ENCODE results near the gene OPCML. TPM values are rescaled to one million over a fixed set of nuclear protein-coding genes. Genes with fewer than 3 reads are reported as not detected.

The OPCML gene
- total RNA-seq, 1 experiment from 2014 or later = not detected

GRCh38 chr11:133118563-133119268 lies 413.6 kb downstream of the OPCML start:
- intact Hi-C loops (cut with micrococcal nuclease; ENCODE audit: unreplicated experiment) = no loop called here
- no peak for DNase-seq
- H3K9me2 ChIP-seq (ENCODE audit: insufficient read depth) = no peaks in the 10 kb centered on the region
- no peaks in the 10 kb centered on the region for H3K9me3 ChIP-seq (ENCODE audit: insufficient read depth, low read depth)
- TF ChIP-seq EZH2 (IDR thresholded peaks at IDR 0.05; ENCODE audit: low read depth) (no peak), CTCF (conservative IDR thresholded peaks at IDR 0.05) (no peak)
- no peaks in the 10 kb centered on the region for H3K36me3 ChIP-seq (ENCODE audit: low read depth)
- H3K4me2 ChIP-seq = no peak overlapping the region
- no peaks in the 10 kb centered on the region for H3K4me1 ChIP-seq (replicated peaks; ENCODE audit: insufficient read depth)
- no peaks in the 10 kb centered on the region for H3F3A ChIP-seq (ENCODE audit: insufficient read depth, low read depth)
- H4K20me1 ChIP-seq (ENCODE audit: insufficient read depth) = no peaks in the 10 kb centered on the region
- BruUV-seq (replicated peaks) = no TSS peak
- CTCF ChIA-PET = no interaction called here
- peaks cover 12% of the 10 kb centered on the region; the same call in 1 of the 2 replicates for H3K27me3 ChIP-seq (ENCODE audit: insufficient read depth, low read depth)
- POLR2A ChIA-PET (ENCODE audit: unreplicated experiment) = no interaction called here
- no peak overlapping the region for H3K27ac ChIP-seq
- no peak overlapping the region for H2AFZ ChIP-seq
- no peak overlapping the region for H3K4me3 ChIP-seq
- no peaks in the 10 kb centered on the region for H3K79me2 ChIP-seq (ENCODE audit: low read depth)

GRCh38 chr11:133115099-133115498 lies 417.2 kb downstream of the OPCML start:
- POLR2A ChIA-PET (ENCODE audit: unreplicated experiment) = no interaction called here
- Histone ChIP-seq H3K79me2 (ENCODE audit: low read depth) (no peaks in the 10 kb centered on the region), H3F3A (ENCODE audit: insufficient read depth, low read depth) (no peaks in the 10 kb centered on the region), H3K27ac (no peak overlapping the region), H3K36me3 (ENCODE audit: low read depth) (no peaks in the 10 kb centered on the region), H3K27me3 (ENCODE audit: insufficient read depth, low read depth) (peaks cover 8% of the 10 kb centered on the region; the same call in 1 of the 2 replicates), H2AFZ (no peak overlapping the region), H3K9me3 (ENCODE audit: insufficient read depth, low read depth) (no peaks in the 10 kb centered on the region), H3K4me2 (no peak overlapping the region), H3K9me2 (ENCODE audit: insufficient read depth) (no peaks in the 10 kb centered on the region), H3K4me3 (no peak overlapping the region), H4K20me1 (ENCODE audit: insufficient read depth) (no peaks in the 10 kb centered on the region), H3K4me1 (replicated peaks; ENCODE audit: insufficient read depth) (no peaks in the 10 kb centered on the region)
- TF ChIP-seq EZH2 (IDR thresholded peaks at IDR 0.05; ENCODE audit: low read depth) (no peak), CTCF (conservative IDR thresholded peaks at IDR 0.05) (no peak)
- BruUV-seq (replicated peaks) = no TSS peak
- CTCF ChIA-PET = no interaction called here
- intact Hi-C loops (cut with micrococcal nuclease; ENCODE audit: unreplicated experiment) = no loop called here
- no peak for DNase-seq

GRCh38 chr11:133107763-133108162 lies 424.5 kb downstream of the OPCML start:
- no peaks in the 10 kb centered on the region for H4K20me1 ChIP-seq (ENCODE audit: insufficient read depth)
- H3K36me3 ChIP-seq (ENCODE audit: low read depth) = no peaks in the 10 kb centered on the region
- H3K79me2 ChIP-seq (ENCODE audit: low read depth) = no peaks in the 10 kb centered on the region
- DNase-seq = no peak
- H3K4me1 ChIP-seq (replicated peaks; ENCODE audit: insufficient read depth) = no peaks in the 10 kb centered on the region
- H3F3A ChIP-seq (ENCODE audit: insufficient read depth, low read depth) = no peaks in the 10 kb centered on the region
- intact Hi-C loops (cut with micrococcal nuclease; ENCODE audit: unreplicated experiment) = no loop called here
- no TSS peak for BruUV-seq (replicated peaks)
- H3K27ac ChIP-seq = no peak overlapping the region
- ChIA-PET POLR2A (ENCODE audit: unreplicated experiment) (no interaction called here), CTCF (no interaction called here)
- no peak overlapping the region for H3K4me3 ChIP-seq
- TF ChIP-seq EZH2 (IDR thresholded peaks at IDR 0.05; ENCODE audit: low read depth) = no peak
- TF ChIP-seq CTCF (conservative IDR thresholded peaks at IDR 0.05) = no peak
- no peak overlapping the region for H3K4me2 ChIP-seq
- no peak overlapping the region for H2AFZ ChIP-seq
- no peaks in the 10 kb centered on the region for H3K9me2 ChIP-seq (ENCODE audit: insufficient read depth)
- H3K9me3 ChIP-seq (ENCODE audit: insufficient read depth, low read depth) = no peaks in the 10 kb centered on the region
- no peaks in the 10 kb centered on the region; the same call in 1 of the 2 replicates for H3K27me3 ChIP-seq (ENCODE audit: insufficient read depth, low read depth)

All from PC-9 (cell line).